ENCODE results near the gene KCNMB4.

The KCNMB4 gene

GRCh38 chr12:70443062-70443673 is 77.1 kb downstream of the KCNMB4 start:
- DNase-seq (ENCODE audit: low read depth, low spot score): no peak

- no peak for DNase-seq (ENCODE audit: low read depth, low spot score)
These were observed 78.8 kb downstream of the KCNMB4 start for GRCh38 chr12:70444903-70445302.

- no peak for DNase-seq (ENCODE audit: low read depth, low spot score)
These were observed 82.3 kb downstream of the KCNMB4 start for GRCh38 chr12:70448371-70448770.

GRCh38 chr12:70449074-70449752 is 83.1 kb downstream of the KCNMB4 start:
- no peak for DNase-seq (ENCODE audit: low read depth, low spot score)

- DNase-seq (ENCODE audit: low read depth, low spot score): no peak
These were observed 83.8 kb downstream of the KCNMB4 start for GRCh38 chr12:70449753-70450341.

- DNase-seq (ENCODE audit: low read depth, low spot score): no peak
These were observed 85.4 kb downstream of the KCNMB4 start for GRCh38 chr12:70451528-70451927.

GRCh38 chr12:70456953-70457352 is 90.9 kb downstream of the KCNMB4 start:
- DNase-seq (ENCODE audit: low read depth, low spot score): no peak

- DNase-seq (ENCODE audit: low read depth, low spot score): no peak
These were observed 93.7 kb downstream of the KCNMB4 start for GRCh38 chr12:70459786-70460185.

GRCh38 chr12:70463997-70464396 is 97.9 kb downstream of the KCNMB4 start:
- no peak for DNase-seq (ENCODE audit: low read depth, low spot score)

GRCh38 chr12:70466753-70467152 is 100.7 kb downstream of the KCNMB4 start:
- DNase-seq (ENCODE audit: low read depth, low spot score): no peak

- no peak for DNase-seq (ENCODE audit: low read depth, low spot score)
These were observed 101.4 kb downstream of the KCNMB4 start for GRCh38 chr12:70467476-70467875.

GRCh38 chr12:70467918-70468733 is 102.0 kb downstream of the KCNMB4 start:
- DNase-seq (ENCODE audit: low read depth, low spot score): no peak

GRCh38 chr12:70468741-70469140 is 102.7 kb downstream of the KCNMB4 start:
- no peak for DNase-seq (ENCODE audit: low read depth, low spot score)

- DNase-seq (ENCODE audit: low read depth, low spot score): no peak
These were observed 103.2 kb downstream of the KCNMB4 start for GRCh38 chr12:70469221-70469820.

- DNase-seq (ENCODE audit: low read depth, low spot score): no peak
These were observed 116.7 kb downstream of the KCNMB4 start for GRCh38 chr12:70482764-70483163.
